Raji (cell line): ENCODE results near the gene LRCH1.
A peak's percentile ranks its signal among the peaks of the same experiment; 100 is the strongest.

ENCODE experiments used
- POLR2A ChIP-seq: IDR thresholded peaks from 2 replicates; pipeline ENCODE4 v1.6.1; 2011; ENCODE audit warnings: low read depth, low read length, control low read depth; ENCODE audit not compliant: insufficient read depth

The LRCH1 gene

GRCh38 chr13:46665633-46666482 is 112.9 kb downstream of the LRCH1 start:
- TF ChIP-seq POLR2A = no peak

GRCh38 chr13:46666727-46667456 is 113.9 kb downstream of the LRCH1 start:
- no peak for TF ChIP-seq POLR2A

- TF ChIP-seq POLR2A = no peak
Observed at GRCh38 chr13:46667687-46668281, 114.8 kb downstream of the LRCH1 start.

GRCh38 chr13:46668302-46668720 is 115.3 kb downstream of the LRCH1 start:
- TF ChIP-seq POLR2A = no peak

GRCh38 chr13:46668931-46669525 is 116.1 kb downstream of the LRCH1 start:
- TF ChIP-seq POLR2A = no peak

- TF ChIP-seq POLR2A = no peak
Observed at GRCh38 chr13:46672338-46673090, 119.5 kb downstream of the LRCH1 start.

GRCh38 chr13:46675016-46675415 is 122.0 kb downstream of the LRCH1 start:
- no peak for TF ChIP-seq POLR2A

- TF ChIP-seq POLR2A = no peak
Observed at GRCh38 chr13:46676378-46676725, 123.4 kb downstream of the LRCH1 start.

GRCh38 chr13:46679369-46680120 is 126.6 kb downstream of the LRCH1 start:
- peak; percentile 29; the same call in 1 of the 2 replicates for TF ChIP-seq POLR2A

- TF ChIP-seq POLR2A = no peak
Observed at GRCh38 chr13:46682015-46682414, 129.0 kb downstream of the LRCH1 start.

GRCh38 chr13:46682707-46683106 is 129.7 kb downstream of the LRCH1 start:
- no peak for TF ChIP-seq POLR2A

GRCh38 chr13:46683676-46684260 is 130.8 kb downstream of the LRCH1 start:
- TF ChIP-seq POLR2A = no peak

GRCh38 chr13:46684287-46685001 is 131.5 kb downstream of the LRCH1 start:
- no peak for TF ChIP-seq POLR2A
